Measurements from ENCODE around the gene IPCEF1. TPM values are rescaled to one million over a fixed set of nuclear protein-coding genes. Genes with fewer than 3 reads are reported as not detected.

Gene IPCEF1
- total and polyA plus RNA-seq, 2 of the 4 experiments (the other 2 are of a cell fraction) = under 0.01 to 0.03 TPM

- TF ChIP-seq MAFK (IDR thresholded peaks at IDR 0.05; ENCODE audit: low read depth, low read length) = no peak
Measured at GRCh38 chr6:154154389-154154967, 202.1 kb downstream of the IPCEF1 start (continued).

GRCh38 chr6:154143753-154144152 lies 212.8 kb downstream of the IPCEF1 start:
- no peak overlapping the region for H3K18ac ChIP-seq (ENCODE audit: low read depth, low read length)
- WGBS, 2 experiments (ENCODE audit: extremely low coverage in 2 of 2, insufficient read length in 1 of 2) = no CpG with 5 or more reads among the region's 1 CpG
- dilution Hi-C loops (cut with HindIII; ENCODE audit: low sequenced_read_pairs, unreplicated experiment) = no loop called here
- H3K4me2 ChIP-seq (ENCODE audit: low read depth, low read length) = no peak overlapping the region
- H2AK5ac ChIP-seq (ENCODE audit: low read depth, low read length) = no peak overlapping the region
- H2BK120ac ChIP-seq (ENCODE audit: low read depth, low read length) = no peak overlapping the region
- no peak overlapping the region for H2BK20ac ChIP-seq (ENCODE audit: low read depth, low read length)
- intact Hi-C loops (cut with micrococcal nuclease) = no loop called here
- ChIA-PET POLR2A (ENCODE audit: unreplicated experiment) (no interaction called here), CTCF (no interaction called here)
- H3K27me3 ChIP-seq (ENCODE audit: control insufficient read depth, insufficient read depth, low read length) = peaks cover 2% of the 10 kb centered on the region; the same call in 1 of the 2 replicates
- H3K27ac ChIP-seq (ENCODE audit: insufficient read depth, low read length) = no peak overlapping the region
- no peaks in the 10 kb centered on the region for H3K79me1 ChIP-seq (ENCODE audit: low read depth in 1 of 2, low read length in 2 of 2)
- H3K4me3 ChIP-seq (ENCODE audit: insufficient read depth, low read depth, low read length) = no peak overlapping the region
- no peaks in the 10 kb centered on the region for H4K20me1 ChIP-seq (ENCODE audit: insufficient read depth, low read length)
- no peaks in the 10 kb centered on the region for H3K4me1 ChIP-seq (ENCODE audit: control insufficient read depth, insufficient read depth, low read length)
- no peak for TF ChIP-seq MAFK (IDR thresholded peaks at IDR 0.05; ENCODE audit: low read depth, low read length)
- TF ChIP-seq RCOR1 (IDR thresholded peaks at IDR 0.05; ENCODE audit: insufficient replicate concordance, low read length) = no peak
- TF ChIP-seq BHLHE40 (IDR thresholded peaks at IDR 0.05; ENCODE audit: low read depth, low read length) = no peak
- TF ChIP-seq USF2 (IDR thresholded peaks at IDR 0.05; ENCODE audit: low read depth, low read length) = no peak
- no peak for TF ChIP-seq SMC3 (IDR thresholded peaks at IDR 0.05; ENCODE audit: low read depth, low read length)
- no peak for TF ChIP-seq CEBPB (IDR thresholded peaks at IDR 0.05; ENCODE audit: low read depth, low read length)
- TF ChIP-seq RFX5 (IDR thresholded peaks at IDR 0.05; ENCODE audit: low read depth, low read length) = no peak
- H2AK9ac ChIP-seq (replicated peaks; ENCODE audit: low read depth, low read length, poor library complexity) = no peak overlapping the region
- no TSS peak for BruUV-seq (replicated peaks)
- no peak for ATAC-seq (ENCODE audit: low read depth)
- no peak overlapping the region for H3K23ac ChIP-seq (ENCODE audit: low read depth, low read length)
- DNase-seq = no peak
- H2AFZ ChIP-seq (replicated peaks; ENCODE audit: low read length, poor library complexity) = no peak overlapping the region
- no peak overlapping the region for H3K9ac ChIP-seq (ENCODE audit: low read depth, low read length)
- no peaks in the 10 kb centered on the region for H3K9me1 ChIP-seq (ENCODE audit: insufficient read depth, low read length)
- H4K8ac ChIP-seq (ENCODE audit: low read depth in 2 of 2, low read length in 2 of 2) = no peak overlapping the region
- in situ Hi-C loops (cut with MboI; ENCODE audit: low sequenced_read_pairs) = no loop called here
- H3K9me3 ChIP-seq (ENCODE audit: control insufficient read depth, insufficient read depth, low read length) = no peaks in the 10 kb centered on the region
- no peaks in the 10 kb centered on the region for H3K36me3 ChIP-seq (ENCODE audit: control insufficient read depth, insufficient read depth, low read length)
- H3K4ac ChIP-seq (ENCODE audit: low read depth, low read length) = no peak overlapping the region
- H4K5ac ChIP-seq (ENCODE audit: low read depth, low read length) = no peak overlapping the region
- no peak overlapping the region for H3K14ac ChIP-seq (replicated peaks; ENCODE audit: low read depth, low read length)
- H3K56ac ChIP-seq (ENCODE audit: extremely low read depth, insufficient read depth, low read length) = no peak overlapping the region
- no peak overlapping the region for H4K91ac ChIP-seq (ENCODE audit: insufficient read depth, low read depth, low read length)
- no peak overlapping the region for H2BK5ac ChIP-seq (ENCODE audit: low read depth, low read length, poor library complexity, severe bottlenecking)
- no peak overlapping the region for H2BK15ac ChIP-seq (ENCODE audit: low read depth, low read length)
